ENCODE results near the gene COX8A. TPM values are rescaled to one million over a fixed set of nuclear protein-coding genes. Genes with fewer than 3 reads are reported as not detected.

Gene COX8A
- total RNA-seq, 1 experiment from 2014 or later = 325 TPM

- Mint-ChIP-seq H3K27me3 (ENCODE audit: unreplicated experiment) (peaks cover 16% of the 10 kb centered on the region), H3K27ac (ENCODE audit: unreplicated experiment) (peak overlapping the region; percentile 72), H3K9me3 (ENCODE audit: low read depth, unreplicated experiment) (no peaks in the 10 kb centered on the region), H3K4me3 (ENCODE audit: low read depth, unreplicated experiment) (peak overlapping the region; percentile 61), H3K36me3 (ENCODE audit: insufficient read depth, unreplicated experiment) (peaks cover 38% of the 10 kb centered on the region), H3K4me1 (ENCODE audit: low read depth, unreplicated experiment) (peaks cover 45% of the 10 kb centered on the region)
- no TSS peak for BruUV-seq (replicated peaks)
- peak; percentile 35 for DNase-seq
- TF ChIP-seq, protein P1, sequence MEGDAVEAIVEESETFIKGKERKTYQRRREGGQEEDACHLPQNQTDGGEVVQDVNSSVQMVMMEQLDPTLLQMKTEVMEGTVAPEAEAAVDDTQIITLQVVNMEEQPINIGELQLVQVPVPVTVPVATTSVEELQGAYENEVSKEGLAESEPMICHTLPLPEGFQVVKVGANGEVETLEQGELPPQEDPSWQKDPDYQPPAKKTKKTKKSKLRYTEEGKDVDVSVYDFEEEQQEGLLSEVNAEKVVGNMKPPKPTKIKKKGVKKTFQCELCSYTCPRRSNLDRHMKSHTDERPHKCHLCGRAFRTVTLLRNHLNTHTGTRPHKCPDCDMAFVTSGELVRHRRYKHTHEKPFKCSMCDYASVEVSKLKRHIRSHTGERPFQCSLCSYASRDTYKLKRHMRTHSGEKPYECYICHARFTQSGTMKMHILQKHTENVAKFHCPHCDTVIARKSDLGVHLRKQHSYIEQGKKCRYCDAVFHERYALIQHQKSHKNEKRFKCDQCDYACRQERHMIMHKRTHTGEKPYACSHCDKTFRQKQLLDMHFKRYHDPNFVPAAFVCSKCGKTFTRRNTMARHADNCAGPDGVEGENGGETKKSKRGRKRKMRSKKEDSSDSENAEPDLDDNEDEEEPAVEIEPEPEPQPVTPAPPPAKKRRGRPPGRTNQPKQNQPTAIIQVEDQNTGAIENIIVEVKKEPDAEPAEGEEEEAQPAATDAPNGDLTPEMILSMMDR (IDR thresholded peaks at IDR 0.05; ENCODE audit: unreplicated experiment) = no peak
- CTCF ChIA-PET = interaction anchor here (0.5 to 0.7 kb wide), 3 partner anchors 213 to 1533 kb away, joined by 4 read pairs; no protein-coding TSS in a partner anchor
- intact Hi-C loops (cut with micrococcal nuclease; ENCODE audit: unreplicated experiment) = no loop called here
These were observed 32.8 kb downstream of the COX8A start for GRCh38 chr11:64007160-64007628.

- TF ChIP-seq, protein P1 (IDR thresholded peaks at IDR 0.05; ENCODE audit: unreplicated experiment) = no peak
These were observed 33.3 kb downstream of the COX8A start for GRCh38 chr11:64007629-64008282.

GRCh38 chr11:64008283-64008913 lies 34.0 kb downstream of the COX8A start:
- peaks cover 16% of the 10 kb centered on the region for H3K27me3 Mint-ChIP-seq (ENCODE audit: unreplicated experiment)
- BruUV-seq (replicated peaks) = no TSS peak
- no peaks in the 10 kb centered on the region for H3K9me3 Mint-ChIP-seq (ENCODE audit: low read depth, unreplicated experiment)
- no peak for DNase-seq
- TF ChIP-seq, protein P1 (IDR thresholded peaks at IDR 0.05; ENCODE audit: unreplicated experiment) = no peak
- H3K4me3 Mint-ChIP-seq (ENCODE audit: low read depth, unreplicated experiment) = peak overlapping the region; percentile 61
- CTCF ChIA-PET = no interaction called here
- no peak overlapping the region for H3K27ac Mint-ChIP-seq (ENCODE audit: unreplicated experiment)
- peaks cover 37% of the 10 kb centered on the region for H3K36me3 Mint-ChIP-seq (ENCODE audit: insufficient read depth, unreplicated experiment)
- H3K4me1 Mint-ChIP-seq (ENCODE audit: low read depth, unreplicated experiment) = peaks cover 45% of the 10 kb centered on the region
- intact Hi-C loops (cut with micrococcal nuclease; ENCODE audit: unreplicated experiment) = no loop called here

More at GRCh38 chr11:64007629-64008282, 33.3 kb downstream of the COX8A start:
- H3K27me3 Mint-ChIP-seq (ENCODE audit: unreplicated experiment) = peaks cover 16% of the 10 kb centered on the region
- peak; percentile 38 for DNase-seq
- H3K4me1 Mint-ChIP-seq (ENCODE audit: low read depth, unreplicated experiment) = peaks cover 45% of the 10 kb centered on the region
- peak overlapping the region; percentile 72 for H3K27ac Mint-ChIP-seq (ENCODE audit: unreplicated experiment)
- H3K36me3 Mint-ChIP-seq (ENCODE audit: insufficient read depth, unreplicated experiment) = peaks cover 37% of the 10 kb centered on the region
- H3K4me3 Mint-ChIP-seq (ENCODE audit: low read depth, unreplicated experiment) = peak overlapping the region; percentile 61
- BruUV-seq (replicated peaks) = no TSS peak
- intact Hi-C loops (cut with micrococcal nuclease; ENCODE audit: unreplicated experiment) = no loop called here
- CTCF ChIA-PET = interaction anchor here (0.5 to 0.7 kb wide), 3 partner anchors 214 to 1534 kb away, joined by 4 read pairs; no protein-coding TSS in a partner anchor
- no peaks in the 10 kb centered on the region for H3K9me3 Mint-ChIP-seq (ENCODE audit: low read depth, unreplicated experiment)

GRCh38 chr11:64008914-64009633 lies 34.7 kb downstream of the COX8A start:
- peaks cover 31% of the 10 kb centered on the region for H3K36me3 Mint-ChIP-seq (ENCODE audit: insufficient read depth, unreplicated experiment)
- DNase-seq = no peak
- H3K27me3 Mint-ChIP-seq (ENCODE audit: unreplicated experiment) = peaks cover 16% of the 10 kb centered on the region
- H3K4me3 Mint-ChIP-seq (ENCODE audit: low read depth, unreplicated experiment) = no peak overlapping the region
- BruUV-seq (replicated peaks) = no TSS peak
- TF ChIP-seq, protein P1 (IDR thresholded peaks at IDR 0.05; ENCODE audit: unreplicated experiment) = no peak
- intact Hi-C loops (cut with micrococcal nuclease; ENCODE audit: unreplicated experiment) = no loop called here
- H3K4me1 Mint-ChIP-seq (ENCODE audit: low read depth, unreplicated experiment) = peaks cover 38% of the 10 kb centered on the region
- H3K27ac Mint-ChIP-seq (ENCODE audit: unreplicated experiment) = no peak overlapping the region
- no peaks in the 10 kb centered on the region for H3K9me3 Mint-ChIP-seq (ENCODE audit: low read depth, unreplicated experiment)
- CTCF ChIA-PET = interaction anchor here (0.6 kb wide), 1 partner anchor 177 kb away, joined by 5 read pairs; the partner anchor contains the start of gene STIP1

Measured in Calu3 (cell line).